A549 (cell line): ENCODE measurements around the gene KCNIP2. TPM values are rescaled to one million over a fixed set of nuclear protein-coding genes. Genes with fewer than 3 reads are reported as not detected.

Experiments
- ATAC-seq, 2 experiments: fragments of 200-7000 bp in 1 of 2; fragments of >200 bp in 1 of 2; cut with Nextera tagmentation in 1 of 2; cut with Tn5 transposase in 1 of 2; 3 replicates each; pipeline versions ENCODE4 v1.8.0 to v1.9.1; 2018 to 2020; ENCODE audit warnings: mild to moderate bottlenecking in 1 of 2, moderate library complexity in 1 of 2
- CTCF ChIA-PET: fragments of 300-600 bp; sonication (Branson Sonifier 250); formaldehyde crosslinking; extraction: SDS; loops from one replicate; lab custom pipeline; 2021; ENCODE audit warnings: antibody characterized with exemption, inconsistent platforms; lab: Yijun Ruan, JAX
- POLR2A ChIA-PET: fragments of 350-600 bp; formaldehyde crosslinking; extraction: SDS; loops from one replicate; lab custom pipeline; 2021; ENCODE audit warnings: antibody characterized with exemption, inconsistent platforms; lab: Yijun Ruan, JAX
- DNase-seq, 2 experiments: peaks; one replicate each; pipeline versions ENCODE4 v3.0.0 to v3.0.0-alpha.2; 2011 to 2016; ENCODE audit warnings: low read depth in 1 of 2, low spot score in 1 of 2
- FAIRE-seq: peaks from 2 replicates; lab custom pipeline; 2011; peaks lifted over from hg19 to GRCh38; lab: Jason Lieb, UNC
- H3K27ac ChIP-seq, 2 experiments: fragments of >200 bp; sonication (Bioruptor Twin); formaldehyde crosslinking; 3 replicates each; pipeline ENCODE4 v1.5.1; 2016 to 2017
- H3K4me1 ChIP-seq: fragments of >200 bp; sonication (Bioruptor Twin); formaldehyde crosslinking; 3 replicates; pipeline ENCODE4 v1.6.1; 2016
- H3K4me2 ChIP-seq: fragments of >200 bp; sonication (Bioruptor Twin); formaldehyde crosslinking; 3 replicates; pipeline ENCODE4 v1.6.1; 2016
- H3K4me3 ChIP-seq: fragments of >200 bp; sonication (Bioruptor Twin); formaldehyde crosslinking; 3 replicates; pipeline ENCODE4 v1.5.1; 2016
- H3K9me3 ChIP-seq: fragments of >200 bp; sonication (Bioruptor Twin); formaldehyde crosslinking; 3 replicates; pipeline ENCODE4 v1.6.1; 2016
- ATOH8 ChIP-seq: fragments of 250-450 bp; sonication (Bioruptor Pico); IDR thresholded peaks from 2 replicates; pipeline ENCODE4 v1.5.0; 2020; ENCODE audit warnings: low read depth, mild to moderate bottlenecking, moderate library complexity
- CBX2 ChIP-seq: fragments of 200-600 bp; sonication (generic); IDR thresholded peaks from 2 replicates; pipeline ENCODE4 v1.6.1; 2016; ENCODE audit warnings: low read depth, mild to moderate bottlenecking, borderline replicate concordance
- CBX8 ChIP-seq: fragments of 200-600 bp; sonication (generic); IDR thresholded peaks from 2 replicates; pipeline ENCODE4 v1.6.1; 2016
- EHF ChIP-seq: fragments of 250-450 bp; sonication (Bioruptor Pico); IDR thresholded peaks from 2 replicates; pipeline ENCODE4 v1.5.0; 2020; ENCODE audit warnings: mild to moderate bottlenecking
- EP300 ChIP-seq, 2 experiments: fragments of >200 bp; sonication (Bioruptor Twin); formaldehyde crosslinking; IDR thresholded peaks; 2 replicates in 1 of 2; 3 replicates in 1 of 2; pipeline ENCODE4 v1.6.1; 2016 to 2017
- HES2 ChIP-seq: fragments of >200 bp; sonication (Bioruptor Twin); formaldehyde crosslinking; IDR thresholded peaks from 2 replicates; pipeline ENCODE4 v1.6.1; 2016
- HOXB5 ChIP-seq: fragments of 250-450 bp; sonication (Bioruptor Pico); IDR thresholded peaks from 2 replicates; pipeline ENCODE4 v1.5.0; 2020; ENCODE audit warnings: mild to moderate bottlenecking, moderate library complexity
- MAFK ChIP-seq: fragments of 450-650 bp; IDR thresholded peaks from 2 replicates; pipeline ENCODE4 v1.6.1; 2014; ENCODE audit not compliant: partially characterized antibody
- MAZ ChIP-seq: fragments of 150-350 bp; IDR thresholded peaks from 2 replicates; pipeline ENCODE4 v1.6.1; 2014; ENCODE audit warnings: antibody characterized with exemption, low read depth, low read length, borderline replicate concordance
- PBX3 ChIP-seq: IDR thresholded peaks from 2 replicates; pipeline ENCODE4 v1.6.1; 2012
- RAD21 ChIP-seq, 2 experiments: fragments of >200 bp in 1 of 2; sonication (Bioruptor Twin) in 1 of 2; formaldehyde crosslinking in 1 of 2; IDR thresholded peaks in 1 of 2; conservative IDR thresholded peaks in 1 of 2; 2 replicates in 1 of 2; 3 replicates in 1 of 2; pipeline ENCODE4 v1.6.1; 2012 to 2018; ENCODE audit warnings: inconsistent platforms in 1 of 2
- RCOR1 ChIP-seq: fragments of 150-350 bp; IDR thresholded peaks from 2 replicates; pipeline ENCODE4 v1.6.1; 2014; ENCODE audit warnings: antibody characterized with exemption, low read length, low read depth
- ZC3H11A ChIP-seq: fragments of 450-650 bp; IDR thresholded peaks from 2 replicates; pipeline ENCODE4 v1.6.1; 2014; ENCODE audit warnings: antibody characterized with exemption, mild to moderate bottlenecking
- WGBS: methylation state at CpG from one replicate; pipeline ENCODE4 v1.1.6; 2017; ENCODE audit errors: missing lambda C conversion rate; 5-methylcytosine and 5-hydroxymethylcytosine counted together
- polyA plus RNA-seq, 4 experiments: library from polyadenylated mRNA; depleted of rRNA in 3 of 4; stranded (reverse); fragments of >200 nt; fragmentation: RNase III in 1 of 4; extraction: RNeasy Plus Mini Kit Qiagen cat#74134 plus additional on column Dnase treatment in 1 of 4; gene quantifications; 2 replicates in 3 of 4; 3 replicates in 1 of 4; pipeline ENCODE4 v1.2.3, GENCODE V29; 2011 to 2017
- TF ChIP-seq, protein P1 (sequence below): fragments of 200-600 bp; sonication (generic); IDR thresholded peaks from 2 replicates; pipeline ENCODE4 v1.6.1; 2016; ENCODE audit warnings: antibody characterized with exemption, mild to moderate bottlenecking, moderate library complexity

The KCNIP2 gene
- polyA plus RNA-seq, 2 of the 4 experiments (the other 2 are of a cell fraction), result 0.88 to 1.3 TPM

DNA sequence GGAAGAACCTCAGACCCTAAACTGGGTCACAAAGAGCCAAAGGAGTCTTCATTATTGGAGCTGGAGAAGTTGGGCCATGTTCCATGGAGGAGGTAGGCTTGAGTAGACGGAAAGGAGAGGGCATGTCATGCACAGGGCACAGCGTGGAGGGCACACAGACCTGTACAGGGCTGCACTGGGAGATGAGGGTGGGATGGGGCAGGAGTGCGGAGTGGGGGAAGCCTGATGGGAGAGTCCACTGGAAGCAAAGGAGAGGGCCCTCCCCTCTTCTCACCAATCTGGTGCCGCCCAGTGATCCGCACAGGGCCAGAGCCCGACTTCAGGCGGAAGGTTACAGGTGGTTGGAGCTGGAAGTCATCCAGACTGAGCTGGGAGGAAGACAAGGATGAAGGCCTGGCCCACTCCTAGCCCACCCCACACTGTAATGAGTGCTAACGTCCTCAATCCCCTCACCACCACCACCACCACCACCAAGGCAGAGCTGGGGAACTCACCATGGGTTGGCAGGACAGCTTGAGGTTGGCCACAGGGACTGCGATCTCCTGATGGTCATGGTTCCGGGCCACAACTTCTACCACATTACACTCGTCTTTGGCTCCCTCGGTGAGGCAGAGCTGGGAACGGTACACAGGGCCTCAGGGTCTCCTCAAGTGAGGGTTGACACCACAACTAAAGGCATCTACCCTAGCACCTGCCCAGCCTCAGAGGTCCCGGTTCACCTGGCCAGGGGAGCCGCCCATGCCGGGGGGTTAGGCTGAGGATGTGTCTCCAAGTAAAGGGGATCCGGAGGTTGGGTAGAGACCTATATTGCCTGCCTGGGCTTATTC, 61.4 kb downstream of the KCNIP2 start:
- no peak for TF ChIP-seq EHF (CRISPR knock-in tag)
- TF ChIP-seq MAFK, result no peak
- TF ChIP-seq, all 56 proteins: peak for 0
- ChIA-PET POLR2A (interaction anchor here (3.5 kb wide), 1 partner anchor 36 kb away, joined by 24 read pairs; the partner anchor contains the start of gene OGA), CTCF (interaction anchor here (0.6 to 8.1 kb wide), 37 partner anchors 13 to 724 kb away, joined by 3 to 106 read pairs (median 5); partner anchors contain the start of gene OGA)
- ATAC-seq, result peak in 1 of 2 experiments; percentile 1; a peak in 2 of 6 replicates
- H3K4me2 ChIP-seq, result peak overlapping the region; percentile 76
- 54% methylated on average over 17 of the region's 17 CpGs for WGBS
- peak overlapping the region; percentile 84 to 93 for H3K27ac ChIP-seq
- H3K9me3 ChIP-seq, result no peaks in the 10 kb centered on the region
- H3K4me3 ChIP-seq, result peak overlapping the region; percentile 72
- no peak for FAIRE-seq
- peaks cover 32% of the 10 kb centered on the region for H3K4me1 ChIP-seq
- no peak for DNase-seq

DNA sequence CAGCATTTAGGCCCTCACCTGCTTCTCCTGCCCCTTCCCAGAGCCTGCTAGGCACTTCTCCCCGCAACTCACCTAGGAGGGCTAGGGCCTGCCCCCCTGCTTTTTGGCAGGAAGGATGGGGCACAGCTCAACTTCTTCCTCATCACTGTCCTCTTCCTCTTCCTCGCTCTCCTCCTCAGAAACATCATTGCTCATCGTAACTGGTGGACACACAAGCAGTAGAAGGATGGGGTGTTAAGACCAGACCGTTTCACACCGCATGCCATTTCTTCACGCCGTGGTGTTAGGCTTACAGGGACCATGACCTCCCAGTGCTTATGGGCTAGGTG, 62.0 kb downstream of the KCNIP2 start:
- no peak for ATAC-seq
- peak overlapping the region; percentile 76 for H3K4me2 ChIP-seq
- WGBS, result 95% methylated on average over 7 of the region's 7 CpGs
- peaks cover 32% of the 10 kb centered on the region for H3K4me1 ChIP-seq
- ChIA-PET CTCF (interaction anchor here (0.6 to 8.1 kb wide), 73 partner anchors 8 to 723 kb away, joined by 3 to 106 read pairs (median 4); partner anchors contain the start of genes DPCD, OGA and POLL), POLR2A (interaction anchor here (0.6 to 3.5 kb wide), 2 partner anchors 36 to 37 kb away, joined by 3 to 24 read pairs; partner anchors contain the start of gene OGA)
- FAIRE-seq, result no peak
- H3K4me3 ChIP-seq, result no peak overlapping the region; the same call in 2 of the 3 replicates
- TF ChIP-seq HES2 (no peak), PBX3 (no peak), EHF (CRISPR knock-in tag) (no peak), RCOR1 (no peak), CBX8 (no peak), EP300 (IDR thresholded peaks at IDR 0.05) (no peak), ATOH8 (CRISPR knock-in tag) (no peak), MAZ (no peak), ZC3H11A (no peak), CBX2 (no peak), RAD21 (conservative IDR thresholded peaks at IDR 0.05 in 1 of 2, IDR thresholded peaks at IDR 0.05 in 1 of 2) (no peak), HOXB5 (CRISPR knock-in tag) (no peak)
- TF ChIP-seq, protein P1, sequence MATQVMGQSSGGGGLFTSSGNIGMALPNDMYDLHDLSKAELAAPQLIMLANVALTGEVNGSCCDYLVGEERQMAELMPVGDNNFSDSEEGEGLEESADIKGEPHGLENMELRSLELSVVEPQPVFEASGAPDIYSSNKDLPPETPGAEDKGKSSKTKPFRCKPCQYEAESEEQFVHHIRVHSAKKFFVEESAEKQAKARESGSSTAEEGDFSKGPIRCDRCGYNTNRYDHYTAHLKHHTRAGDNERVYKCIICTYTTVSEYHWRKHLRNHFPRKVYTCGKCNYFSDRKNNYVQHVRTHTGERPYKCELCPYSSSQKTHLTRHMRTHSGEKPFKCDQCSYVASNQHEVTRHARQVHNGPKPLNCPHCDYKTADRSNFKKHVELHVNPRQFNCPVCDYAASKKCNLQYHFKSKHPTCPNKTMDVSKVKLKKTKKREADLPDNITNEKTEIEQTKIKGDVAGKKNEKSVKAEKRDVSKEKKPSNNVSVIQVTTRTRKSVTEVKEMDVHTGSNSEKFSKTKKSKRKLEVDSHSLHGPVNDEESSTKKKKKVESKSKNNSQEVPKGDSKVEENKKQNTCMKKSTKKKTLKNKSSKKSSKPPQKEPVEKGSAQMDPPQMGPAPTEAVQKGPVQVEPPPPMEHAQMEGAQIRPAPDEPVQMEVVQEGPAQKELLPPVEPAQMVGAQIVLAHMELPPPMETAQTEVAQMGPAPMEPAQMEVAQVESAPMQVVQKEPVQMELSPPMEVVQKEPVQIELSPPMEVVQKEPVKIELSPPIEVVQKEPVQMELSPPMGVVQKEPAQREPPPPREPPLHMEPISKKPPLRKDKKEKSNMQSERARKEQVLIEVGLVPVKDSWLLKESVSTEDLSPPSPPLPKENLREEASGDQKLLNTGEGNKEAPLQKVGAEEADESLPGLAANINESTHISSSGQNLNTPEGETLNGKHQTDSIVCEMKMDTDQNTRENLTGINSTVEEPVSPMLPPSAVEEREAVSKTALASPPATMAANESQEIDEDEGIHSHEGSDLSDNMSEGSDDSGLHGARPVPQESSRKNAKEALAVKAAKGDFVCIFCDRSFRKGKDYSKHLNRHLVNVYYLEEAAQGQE, result no peak
- H3K9me3 ChIP-seq, result no peaks in the 10 kb centered on the region
- H3K27ac ChIP-seq, result no peak overlapping the region
- DNase-seq, result no peak
